ENCODE data around the gene HS3ST5. TPM values are rescaled to one million over a fixed set of nuclear protein-coding genes. Genes with fewer than 3 reads are reported as not detected.

Gene HS3ST5
- polyA plus RNA-seq, 1 donor (not counting 4 experiments of a cell fraction or from before 2014, with no cell fraction given), result not detected

DNA sequence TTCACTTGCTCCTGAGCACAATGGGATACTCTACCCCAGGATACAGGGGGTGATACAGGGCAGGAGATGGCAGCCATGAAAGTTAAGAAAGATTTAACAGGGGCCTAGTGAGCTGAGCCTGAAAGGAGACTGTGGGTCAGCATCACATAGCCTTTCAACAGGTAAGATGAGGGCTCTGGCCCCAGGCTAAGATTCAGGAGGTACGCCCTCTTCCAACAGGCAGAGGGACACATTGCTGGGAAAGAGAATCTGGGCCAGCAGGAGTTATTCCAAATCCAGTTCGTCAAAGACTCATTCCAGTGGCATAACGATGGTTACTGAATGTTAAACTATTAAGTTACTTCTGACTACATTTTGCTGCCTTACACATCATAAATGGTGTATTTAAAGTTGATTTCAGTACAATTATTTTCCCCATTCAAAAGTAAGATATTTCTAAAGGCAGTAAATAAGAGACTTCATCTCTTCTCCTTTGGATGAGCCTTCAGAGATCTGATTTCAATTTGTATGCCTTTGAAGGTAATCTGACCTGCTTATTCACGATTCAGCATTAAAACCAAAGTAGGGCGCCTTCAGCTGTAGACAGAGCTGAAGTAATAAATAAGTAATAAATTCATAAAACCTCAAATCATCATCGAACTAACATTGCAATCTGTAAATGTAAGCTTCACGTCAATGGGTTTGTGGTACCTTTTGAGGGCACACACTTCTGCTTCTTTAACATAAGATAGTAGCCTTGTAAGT, 62.4 kb downstream of the HS3ST5 start:
- Histone ChIP-seq H3K4me1 (ENCODE audit: control insufficient read depth, extremely low read depth, insufficient read depth, low read length) (no peaks in the 10 kb centered on the region), H2AFZ (ENCODE audit: control insufficient read depth, low read length) (no peak overlapping the region), H3K79me2 (ENCODE audit: control insufficient read depth, insufficient read depth, low read length) (no peaks in the 10 kb centered on the region), H3K9ac (ENCODE audit: control insufficient read depth, extremely low read depth, insufficient read depth, low read length) (no peak overlapping the region), H3K4me2 (ENCODE audit: control insufficient read depth, extremely low read depth, insufficient read depth, low read depth, low read length) (no peak overlapping the region), H3K9me1 (ENCODE audit: control insufficient read depth, extremely low read depth, insufficient read depth, low read length) (no peaks in the 10 kb centered on the region), H3K4me3 (ENCODE audit: control insufficient read depth in 2 of 3, extremely low read depth in 1 of 3, insufficient read depth in 2 of 3, low read depth in 1 of 3, low read length in 3 of 3) (no peak overlapping the region), H3K27ac (ENCODE audit: control insufficient read depth, insufficient read depth, low read length) (no peak overlapping the region), H3K36me3 (ENCODE audit: control insufficient read depth in 2 of 2, extremely low read depth in 1 of 2, insufficient read depth in 2 of 2, low read length in 2 of 2) (no peaks in the 10 kb centered on the region), H3K9me3 (ENCODE audit: control insufficient read depth, low read depth, low read length) (no peaks in the 10 kb centered on the region), H4K20me1 (ENCODE audit: control insufficient read depth, extremely low read depth, insufficient read depth, low read length) (no peaks in the 10 kb centered on the region), H3K27me3 (ENCODE audit: control insufficient read depth, extremely low read depth, insufficient read depth, low read length) (no peaks in the 10 kb centered on the region)
- dilution Hi-C loops (cut with MboI; ENCODE audit: extremely low pct_ligation_motif_present, low sequenced_read_pairs), result no loop called here
- no peak for FAIRE-seq
- TF ChIP-seq, protein P1, sequence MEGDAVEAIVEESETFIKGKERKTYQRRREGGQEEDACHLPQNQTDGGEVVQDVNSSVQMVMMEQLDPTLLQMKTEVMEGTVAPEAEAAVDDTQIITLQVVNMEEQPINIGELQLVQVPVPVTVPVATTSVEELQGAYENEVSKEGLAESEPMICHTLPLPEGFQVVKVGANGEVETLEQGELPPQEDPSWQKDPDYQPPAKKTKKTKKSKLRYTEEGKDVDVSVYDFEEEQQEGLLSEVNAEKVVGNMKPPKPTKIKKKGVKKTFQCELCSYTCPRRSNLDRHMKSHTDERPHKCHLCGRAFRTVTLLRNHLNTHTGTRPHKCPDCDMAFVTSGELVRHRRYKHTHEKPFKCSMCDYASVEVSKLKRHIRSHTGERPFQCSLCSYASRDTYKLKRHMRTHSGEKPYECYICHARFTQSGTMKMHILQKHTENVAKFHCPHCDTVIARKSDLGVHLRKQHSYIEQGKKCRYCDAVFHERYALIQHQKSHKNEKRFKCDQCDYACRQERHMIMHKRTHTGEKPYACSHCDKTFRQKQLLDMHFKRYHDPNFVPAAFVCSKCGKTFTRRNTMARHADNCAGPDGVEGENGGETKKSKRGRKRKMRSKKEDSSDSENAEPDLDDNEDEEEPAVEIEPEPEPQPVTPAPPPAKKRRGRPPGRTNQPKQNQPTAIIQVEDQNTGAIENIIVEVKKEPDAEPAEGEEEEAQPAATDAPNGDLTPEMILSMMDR (optimal IDR thresholded peaks at IDR 0.05 in 1 of 3, IDR thresholded peaks at IDR 0.05 in 1 of 3, conservative IDR thresholded peaks at IDR 0.05 in 1 of 3; ENCODE audit: extremely low read depth in 1 of 3, insufficient read depth in 2 of 3, low read length in 3 of 3), result no peak
- TF ChIP-seq EZH2 (IDR thresholded peaks at IDR 0.05; ENCODE audit: low read length), result no peak
- DNase-seq (ENCODE audit: low read depth, low spot score), result no peak

DNA sequence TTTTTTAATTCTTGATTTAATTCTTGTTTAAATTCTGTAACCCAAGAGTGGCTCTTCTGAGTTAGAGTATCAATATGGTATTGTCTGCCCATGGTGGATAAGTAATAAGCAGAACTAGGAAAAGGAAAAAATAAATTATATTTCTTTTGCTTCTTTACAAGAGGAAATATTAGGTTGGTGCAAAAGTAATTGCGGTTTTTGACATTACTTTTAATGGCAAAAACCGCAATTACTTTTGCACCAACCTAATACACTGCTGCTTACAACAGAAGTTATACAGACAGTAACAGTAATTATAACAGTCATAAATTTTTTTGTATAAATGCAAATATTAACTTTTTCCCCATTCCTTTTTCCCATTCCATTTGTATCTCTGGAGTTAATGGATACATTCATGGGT, 65.6 kb downstream of the HS3ST5 start:
- Histone ChIP-seq H3K4me1 (ENCODE audit: control insufficient read depth, extremely low read depth, insufficient read depth, low read length) (no peaks in the 10 kb centered on the region), H2AFZ (ENCODE audit: control insufficient read depth, low read length) (no peak overlapping the region), H3K79me2 (ENCODE audit: control insufficient read depth, insufficient read depth, low read length) (no peaks in the 10 kb centered on the region), H3K27me3 (ENCODE audit: control insufficient read depth, extremely low read depth, insufficient read depth, low read length) (no peaks in the 10 kb centered on the region), H3K9me3 (ENCODE audit: control insufficient read depth, low read depth, low read length) (no peaks in the 10 kb centered on the region), H3K9ac (ENCODE audit: control insufficient read depth, extremely low read depth, insufficient read depth, low read length) (no peak overlapping the region), H4K20me1 (ENCODE audit: control insufficient read depth, extremely low read depth, insufficient read depth, low read length) (no peaks in the 10 kb centered on the region), H3K27ac (ENCODE audit: control insufficient read depth, insufficient read depth, low read length) (no peak overlapping the region), H3K36me3 (ENCODE audit: control insufficient read depth in 2 of 2, extremely low read depth in 1 of 2, insufficient read depth in 2 of 2, low read length in 2 of 2) (no peaks in the 10 kb centered on the region), H3K9me1 (ENCODE audit: control insufficient read depth, extremely low read depth, insufficient read depth, low read length) (no peaks in the 10 kb centered on the region), H3K4me3 (ENCODE audit: control insufficient read depth in 2 of 3, extremely low read depth in 1 of 3, insufficient read depth in 2 of 3, low read depth in 1 of 3, low read length in 3 of 3) (no peak overlapping the region), H3K4me2 (ENCODE audit: control insufficient read depth, extremely low read depth, insufficient read depth, low read depth, low read length) (no peak overlapping the region)
- DNase-seq (ENCODE audit: low read depth, low spot score), result no peak
- FAIRE-seq, result no peak
- TF ChIP-seq, protein P1 (optimal IDR thresholded peaks at IDR 0.05 in 1 of 3, IDR thresholded peaks at IDR 0.05 in 1 of 3, conservative IDR thresholded peaks at IDR 0.05 in 1 of 3; ENCODE audit: extremely low read depth in 1 of 3, insufficient read depth in 2 of 3, low read length in 3 of 3), result no peak
- TF ChIP-seq EZH2 (IDR thresholded peaks at IDR 0.05; ENCODE audit: low read length), result no peak
- dilution Hi-C loops (cut with MboI; ENCODE audit: extremely low pct_ligation_motif_present, low sequenced_read_pairs), result no loop called here
